WTC11 (cell line): Measurements from ENCODE around the gene HOXA2. TPM values are rescaled to one million over a fixed set of nuclear protein-coding genes. Genes with fewer than 3 reads are reported as not detected.

Experiments
- ATAC-seq: fragments of 200-7000 bp; cut with Tn5 transposase; 2 replicates; pipeline ENCODE4 v1.10.0; 2021; ENCODE audit warnings: mild to moderate bottlenecking, moderate library complexity
- CTCF ChIA-PET: fragments of 300-600 bp; sonication (Branson Sonifier 250); formaldehyde crosslinking; loops from one replicate; lab custom pipeline; 2021; ENCODE audit warnings: antibody characterized with exemption; lab: Charles Lee
- POLR2A ChIA-PET: fragments of 350-600 bp; sonication (Branson Sonifier 250); formaldehyde crosslinking; loops from one replicate; lab custom pipeline; 2021; ENCODE audit warnings: antibody characterized with exemption; lab: Charles Lee
- DNase-seq: peaks from one replicate; pipeline ENCODE4 v3.0.0; 2021; ENCODE audit warnings: low spot score
- H3K27ac Mint-ChIP-seq: 2 replicates; pipeline ENCODE4 v1.8.0; 2021; ENCODE audit warnings: mixed read lengths
- H3K27me3 Mint-ChIP-seq: 2 replicates; pipeline ENCODE4 v1.8.0; 2021; ENCODE audit warnings: low read depth, mild to moderate bottlenecking, moderate library complexity, mixed read lengths
- H3K36me3 Mint-ChIP-seq: 2 replicates; pipeline ENCODE4 v1.8.0; 2021; ENCODE audit warnings: mixed read lengths
- H3K4me1 Mint-ChIP-seq: 2 replicates; pipeline ENCODE4 v1.8.0; 2022; ENCODE audit warnings: mixed read lengths
- H3K4me3 Mint-ChIP-seq: 2 replicates; pipeline ENCODE4 v1.8.0; 2021; ENCODE audit warnings: mild to moderate bottlenecking, moderate library complexity, mixed read lengths
- H3K9me3 Mint-ChIP-seq: 2 replicates; pipeline ENCODE4 v1.8.0; 2021; ENCODE audit warnings: mixed read lengths
- AR ChIP-seq: fragments of 250-450 bp; sonication (Bioruptor Pico); IDR thresholded peaks from 2 replicates; pipeline ENCODE4 v1.9.0; 2021; ENCODE audit warnings: mild to moderate bottlenecking
- ATF1 ChIP-seq: sonication (generic); formaldehyde crosslinking; IDR thresholded peaks from 2 replicates; pipeline ENCODE4 v1.8.1; 2023; ENCODE audit warnings: mild to moderate bottlenecking, moderate library complexity, missing genetic modification reagents
- ATF6 ChIP-seq: sonication (generic); formaldehyde crosslinking; IDR thresholded peaks from 2 replicates; pipeline ENCODE4 v1.8.1; 2023; ENCODE audit warnings: mild to moderate bottlenecking, missing genetic modification reagents
- EMX1 ChIP-seq: fragments of 250-450 bp; sonication (Bioruptor Pico); IDR thresholded peaks from 2 replicates; pipeline ENCODE4 v1.8.0; 2021; ENCODE audit warnings: mild to moderate bottlenecking
- FOXP4 ChIP-seq: sonication (generic); formaldehyde crosslinking; IDR thresholded peaks from 2 replicates; pipeline ENCODE4 v1.8.0; 2022; ENCODE audit warnings: mild to moderate bottlenecking, missing genetic modification reagents
- GRHL2 ChIP-seq: fragments of 250-450 bp; sonication (Bioruptor Pico); IDR thresholded peaks from 2 replicates; pipeline ENCODE4 v1.8.0; 2022; ENCODE audit warnings: mild to moderate bottlenecking, moderate library complexity; ENCODE audit not compliant: insufficient replicate concordance, severe bottlenecking
- HMGA2 ChIP-seq: fragments of 250-450 bp; sonication (Bioruptor Pico); IDR thresholded peaks from 2 replicates; pipeline ENCODE4 v1.4.0; 2021; ENCODE audit warnings: mild to moderate bottlenecking, moderate library complexity
- IRF1 ChIP-seq: sonication (generic); formaldehyde crosslinking; IDR thresholded peaks from 2 replicates; pipeline ENCODE4 v1.8.0; 2023; ENCODE audit warnings: missing genetic modification reagents
- JAZF1 ChIP-seq: fragments of 250-450 bp; sonication (Bioruptor Pico); IDR thresholded peaks from 2 replicates; pipeline ENCODE4 v1.9.0; 2021; ENCODE audit warnings: moderate library complexity, mild to moderate bottlenecking, inconsistent platforms
- MXD4 ChIP-seq: fragments of 250-450 bp; sonication (Bioruptor Pico); IDR thresholded peaks from 2 replicates; pipeline ENCODE4 v1.8.0; 2021; ENCODE audit warnings: mild to moderate bottlenecking, moderate library complexity, borderline replicate concordance
- NR2C2 ChIP-seq: sonication (generic); formaldehyde crosslinking; IDR thresholded peaks from 2 replicates; pipeline ENCODE4 v1.8.0; 2022; ENCODE audit warnings: mild to moderate bottlenecking, missing genetic modification reagents
- OVOL2 ChIP-seq: fragments of 250-450 bp; sonication (Bioruptor Pico); IDR thresholded peaks from 2 replicates; pipeline ENCODE4 v1.9.0; 2021; ENCODE audit warnings: mild to moderate bottlenecking, borderline replicate concordance
- SMAD3 ChIP-seq: sonication (generic); formaldehyde crosslinking; IDR thresholded peaks from 2 replicates; pipeline ENCODE4 v1.8.0; 2022; ENCODE audit warnings: missing genetic modification reagents, mild to moderate bottlenecking, borderline replicate concordance
- STAT6 ChIP-seq: sonication (generic); formaldehyde crosslinking; conservative IDR thresholded peaks from 2 replicates; pipeline ENCODE4 v1.8.1; 2023; ENCODE audit warnings: mild to moderate bottlenecking, low read depth, missing genetic modification reagents, moderate library complexity
- ZMAT4 ChIP-seq: fragments of 250-450 bp; sonication (Bioruptor Pico); IDR thresholded peaks from 2 replicates; pipeline ENCODE4 v1.9.0; 2021; ENCODE audit warnings: mild to moderate bottlenecking
- ZNF121 ChIP-seq: sonication (generic); formaldehyde crosslinking; IDR thresholded peaks from 2 replicates; pipeline ENCODE4 v1.8.0; 2023; ENCODE audit warnings: missing genetic modification reagents
- ZNF263 ChIP-seq: sonication (generic); formaldehyde crosslinking; IDR thresholded peaks from 2 replicates; pipeline ENCODE4 v1.8.1; 2022; ENCODE audit warnings: low read depth, mild to moderate bottlenecking, moderate library complexity, missing genetic modification reagents
- ZNF281 ChIP-seq: sonication (generic); formaldehyde crosslinking; IDR thresholded peaks from 2 replicates; pipeline ENCODE4 v1.8.0; 2023; ENCODE audit warnings: mild to moderate bottlenecking, missing genetic modification reagents
- ZNF512 ChIP-seq: sonication (generic); formaldehyde crosslinking; IDR thresholded peaks from 2 replicates; pipeline ENCODE4 v1.8.1; 2022; ENCODE audit warnings: missing genetic modification reagents, borderline replicate concordance
- total RNA-seq: library from RNA; stranded (reverse); gene quantifications from 3 replicates; pipeline ENCODE4 v1.2.3, GENCODE V29; 2021

HOXA2 gene
- total RNA-seq, 1 experiment from 2014 or later, result not detected

GRCh38 chr7:27091941-27092818 is 10.3 kb downstream of the HOXA2 start (continued):
- no peak for TF ChIP-seq EMX1 (CRISPR knock-in tag)
- no peak for TF ChIP-seq ZNF263 (CRISPR knock-in tag)
- TF ChIP-seq OVOL2 (CRISPR knock-in tag), result no peak
- TF ChIP-seq SMAD3, result no peak
- TF ChIP-seq ZNF121 (CRISPR knock-in tag), result no peak

- POLR2A ChIA-PET, result no interaction called here
- Mint-ChIP-seq H3K4me3 (no peak overlapping the region), H3K27me3 (peaks cover 99% of the 10 kb centered on the region), H3K36me3 (0 out of 2 replicates have a peak, but pooled peaks cover 3% of the 10 kb centered on the region), H3K27ac (no peak overlapping the region), H3K4me1 (peaks cover 61% of the 10 kb centered on the region), H3K9me3 (no peaks in the 10 kb centered on the region)
- ATAC-seq (no peak), DNase-seq (no peak)
- CTCF ChIA-PET, result interaction anchor here (0.8 to 2.9 kb wide), 4 partner anchors 19 to 89 kb away, joined by 3 to 9 read pairs (median 6); partner anchors contain the start of gene HOXA5
- TF ChIP-seq HMGA2 (CRISPR knock-in tag) (no peak), ATF1 (CRISPR knock-in tag) (no peak), JAZF1 (CRISPR knock-in tag) (no peak), ATF6 (CRISPR knock-in tag) (no peak), GRHL2 (CRISPR knock-in tag) (no peak), NR2C2 (CRISPR knock-in tag) (no peak), IRF1 (CRISPR knock-in tag) (no peak), MXD4 (CRISPR knock-in tag) (no peak), ZNF263 (CRISPR knock-in tag) (no peak), ZNF512 (no peak), STAT6 (CRISPR knock-in tag) (no peak), ZMAT4 (CRISPR knock-in tag) (no peak), ZNF281 (CRISPR knock-in tag) (no peak), AR (CRISPR knock-in tag) (no peak), FOXP4 (CRISPR knock-in tag) (no peak)
These were observed 11.4 kb downstream of the HOXA2 start for GRCh38 chr7:27091105-27091504.
